ENCODE measurements around the gene ARHGAP12.
A peak's percentile ranks its signal among the peaks of the same experiment; 100 is the strongest.

Gene ARHGAP12, protein sequence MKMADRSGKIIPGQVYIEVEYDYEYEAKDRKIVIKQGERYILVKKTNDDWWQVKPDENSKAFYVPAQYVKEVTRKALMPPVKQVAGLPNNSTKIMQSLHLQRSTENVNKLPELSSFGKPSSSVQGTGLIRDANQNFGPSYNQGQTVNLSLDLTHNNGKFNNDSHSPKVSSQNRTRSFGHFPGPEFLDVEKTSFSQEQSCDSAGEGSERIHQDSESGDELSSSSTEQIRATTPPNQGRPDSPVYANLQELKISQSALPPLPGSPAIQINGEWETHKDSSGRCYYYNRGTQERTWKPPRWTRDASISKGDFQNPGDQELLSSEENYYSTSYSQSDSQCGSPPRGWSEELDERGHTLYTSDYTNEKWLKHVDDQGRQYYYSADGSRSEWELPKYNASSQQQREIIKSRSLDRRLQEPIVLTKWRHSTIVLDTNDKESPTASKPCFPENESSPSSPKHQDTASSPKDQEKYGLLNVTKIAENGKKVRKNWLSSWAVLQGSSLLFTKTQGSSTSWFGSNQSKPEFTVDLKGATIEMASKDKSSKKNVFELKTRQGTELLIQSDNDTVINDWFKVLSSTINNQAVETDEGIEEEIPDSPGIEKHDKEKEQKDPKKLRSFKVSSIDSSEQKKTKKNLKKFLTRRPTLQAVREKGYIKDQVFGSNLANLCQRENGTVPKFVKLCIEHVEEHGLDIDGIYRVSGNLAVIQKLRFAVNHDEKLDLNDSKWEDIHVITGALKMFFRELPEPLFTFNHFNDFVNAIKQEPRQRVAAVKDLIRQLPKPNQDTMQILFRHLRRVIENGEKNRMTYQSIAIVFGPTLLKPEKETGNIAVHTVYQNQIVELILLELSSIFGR

DNA sequence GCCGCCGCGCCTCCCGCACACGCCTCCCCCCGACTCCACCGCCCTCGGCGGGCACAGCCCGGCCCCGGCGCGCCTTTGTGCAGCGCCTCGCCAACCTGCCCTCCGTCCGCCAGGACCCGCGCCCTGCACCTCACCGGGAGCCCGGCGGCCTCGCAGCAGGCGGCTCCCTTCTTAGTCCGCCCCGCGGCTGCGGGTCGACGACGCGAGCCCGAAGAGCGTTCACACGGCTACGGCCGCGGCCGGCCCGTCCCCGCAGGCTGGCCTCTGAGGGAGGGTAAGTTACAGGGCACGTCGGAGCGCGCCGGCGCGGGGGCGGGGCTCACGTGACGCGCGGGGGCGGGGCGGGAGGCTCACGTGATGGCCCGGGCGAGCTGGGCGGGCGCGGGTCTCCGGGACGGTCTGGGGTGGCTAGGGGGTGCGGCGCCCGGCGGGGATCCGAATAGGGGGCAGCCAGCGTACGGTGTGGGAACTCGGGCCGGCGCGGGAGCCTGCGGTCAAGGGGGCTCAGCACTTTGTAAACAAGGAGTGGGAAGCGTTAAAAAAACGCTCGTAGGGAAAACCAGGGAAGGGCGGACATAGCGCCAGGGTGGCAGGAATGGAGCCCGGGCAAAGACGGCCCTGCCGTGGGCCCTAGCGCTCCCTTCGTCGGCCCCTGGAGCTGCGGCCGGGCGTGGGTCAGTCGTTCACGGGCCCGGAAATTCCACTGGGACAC lies at the start of gene ARHGAP12:
ARHGAP12 (minus strand) TSS at position 283 of the 712 bp plus-strand sequence. CDS start 19,976 bp downstream, outside the sequence.
- POLR2A ChIA-PET, result interaction anchor here (1.3 to 1.8 kb wide), 3 partner anchors 12 to 66 kb away, joined by 3 to 11 read pairs (median 4); no protein-coding TSS in a partner anchor
- peaks cover 13% of the 10 kb centered on the region for H3K4me1 ChIP-seq (ENCODE audit: control insufficient read depth, insufficient read depth, low read length)
- CTCF ChIA-PET, result interaction anchor here (0.7 kb wide), 1 partner anchor 274 kb away, joined by 3 read pairs; no protein-coding TSS in a partner anchor
- TF ChIP-seq ZNF280C (tag by site-specific recombination; IDR thresholded peaks at IDR 0.05), result no peak
- TF ChIP-seq ZNF549 (tag by site-specific recombination; IDR thresholded peaks at IDR 0.05), result no peak
- no peak for TF ChIP-seq KLF7 (tag by site-specific recombination; IDR thresholded peaks at IDR 0.05; ENCODE audit: borderline replicate concordance)
- no peak for TF ChIP-seq ZNF621 (tag by site-specific recombination; IDR thresholded peaks at IDR 0.05)
- TF ChIP-seq ZNF660 (tag by site-specific recombination; IDR thresholded peaks at IDR 0.05), result no peak
- TF ChIP-seq, protein P1, sequence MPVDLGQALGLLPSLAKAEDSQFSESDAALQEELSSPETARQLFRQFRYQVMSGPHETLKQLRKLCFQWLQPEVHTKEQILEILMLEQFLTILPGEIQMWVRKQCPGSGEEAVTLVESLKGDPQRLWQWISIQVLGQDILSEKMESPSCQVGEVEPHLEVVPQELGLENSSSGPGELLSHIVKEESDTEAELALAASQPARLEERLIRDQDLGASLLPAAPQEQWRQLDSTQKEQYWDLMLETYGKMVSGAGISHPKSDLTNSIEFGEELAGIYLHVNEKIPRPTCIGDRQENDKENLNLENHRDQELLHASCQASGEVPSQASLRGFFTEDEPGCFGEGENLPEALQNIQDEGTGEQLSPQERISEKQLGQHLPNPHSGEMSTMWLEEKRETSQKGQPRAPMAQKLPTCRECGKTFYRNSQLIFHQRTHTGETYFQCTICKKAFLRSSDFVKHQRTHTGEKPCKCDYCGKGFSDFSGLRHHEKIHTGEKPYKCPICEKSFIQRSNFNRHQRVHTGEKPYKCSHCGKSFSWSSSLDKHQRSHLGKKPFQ (tag by site-specific recombination; IDR thresholded peaks at IDR 0.05), result no peak
- TF ChIP-seq, protein P2, sequence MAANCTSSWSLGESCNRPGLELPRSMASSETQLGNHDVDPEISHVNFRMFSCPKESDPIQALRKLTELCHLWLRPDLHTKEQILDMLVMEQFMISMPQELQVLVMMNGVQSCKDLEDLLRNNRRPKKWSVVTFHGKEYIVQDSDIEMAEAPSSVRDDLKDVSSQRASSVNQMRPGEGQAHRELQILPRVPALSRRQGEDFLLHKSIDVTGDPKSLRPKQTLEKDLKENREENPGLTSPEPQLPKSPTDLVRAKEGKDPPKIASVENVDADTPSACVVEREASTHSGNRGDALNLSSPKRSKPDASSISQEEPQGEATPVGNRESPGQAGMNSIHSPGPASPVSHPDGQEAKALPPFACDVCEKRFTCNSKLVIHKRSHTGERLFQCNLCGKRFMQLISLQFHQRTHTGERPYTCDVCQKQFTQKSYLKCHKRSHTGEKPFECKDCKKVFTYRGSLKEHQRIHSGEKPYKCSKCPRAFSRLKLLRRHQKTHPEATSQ (tag by site-specific recombination; IDR thresholded peaks at IDR 0.05), result no peak
- TF ChIP-seq ZNF768 (tag by site-specific recombination; IDR thresholded peaks at IDR 0.05), result no peak
- peak; percentile 84 for TF ChIP-seq GLIS2 (tag by site-specific recombination; IDR thresholded peaks at IDR 0.05)
- no peak for TF ChIP-seq ZNF2 (tag by site-specific recombination; IDR thresholded peaks at IDR 0.05)
- no peak for TF ChIP-seq ZNF266 (tag by site-specific recombination; IDR thresholded peaks at IDR 0.05; ENCODE audit: low read depth)
- TF ChIP-seq, protein P3, sequence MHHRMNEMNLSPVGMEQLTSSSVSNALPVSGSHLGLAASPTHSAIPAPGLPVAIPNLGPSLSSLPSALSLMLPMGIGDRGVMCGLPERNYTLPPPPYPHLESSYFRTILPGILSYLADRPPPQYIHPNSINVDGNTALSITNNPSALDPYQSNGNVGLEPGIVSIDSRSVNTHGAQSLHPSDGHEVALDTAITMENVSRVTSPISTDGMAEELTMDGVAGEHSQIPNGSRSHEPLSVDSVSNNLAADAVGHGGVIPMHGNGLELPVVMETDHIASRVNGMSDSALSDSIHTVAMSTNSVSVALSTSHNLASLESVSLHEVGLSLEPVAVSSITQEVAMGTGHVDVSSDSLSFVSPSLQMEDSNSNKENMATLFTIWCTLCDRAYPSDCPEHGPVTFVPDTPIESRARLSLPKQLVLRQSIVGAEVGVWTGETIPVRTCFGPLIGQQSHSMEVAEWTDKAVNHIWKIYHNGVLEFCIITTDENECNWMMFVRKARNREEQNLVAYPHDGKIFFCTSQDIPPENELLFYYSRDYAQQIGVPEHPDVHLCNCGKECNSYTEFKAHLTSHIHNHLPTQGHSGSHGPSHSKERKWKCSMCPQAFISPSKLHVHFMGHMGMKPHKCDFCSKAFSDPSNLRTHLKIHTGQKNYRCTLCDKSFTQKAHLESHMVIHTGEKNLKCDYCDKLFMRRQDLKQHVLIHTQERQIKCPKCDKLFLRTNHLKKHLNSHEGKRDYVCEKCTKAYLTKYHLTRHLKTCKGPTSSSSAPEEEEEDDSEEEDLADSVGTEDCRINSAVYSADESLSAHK (tag by site-specific recombination; IDR thresholded peaks at IDR 0.05), result no peak
- TF ChIP-seq SP7 (tag by site-specific recombination; IDR thresholded peaks at IDR 0.05), result no peak
- TF ChIP-seq ZNF548 (tag by site-specific recombination; IDR thresholded peaks at IDR 0.05), result no peak
- no peak for TF ChIP-seq ZNF16 (tag by site-specific recombination; IDR thresholded peaks at IDR 0.05; ENCODE audit: low read depth)
- TF ChIP-seq ZNF777 (tag by site-specific recombination; IDR thresholded peaks at IDR 0.05; ENCODE audit: borderline replicate concordance), result no peak
- no peak for TF ChIP-seq BCL11B (tag by site-specific recombination; IDR thresholded peaks at IDR 0.05; ENCODE audit: low read depth)
- no peak for TF ChIP-seq ZNF776 (tag by site-specific recombination; IDR thresholded peaks at IDR 0.05; ENCODE audit: borderline replicate concordance)
- TF ChIP-seq ZNF76 (tag by site-specific recombination; IDR thresholded peaks at IDR 0.05; ENCODE audit: borderline replicate concordance, low read depth), result no peak
- no peak for TF ChIP-seq BCL11A (tag by site-specific recombination; IDR thresholded peaks at IDR 0.05; ENCODE audit: low read depth)
- no peak for TF ChIP-seq ZNF707 (tag by site-specific recombination; IDR thresholded peaks at IDR 0.05)
- TF ChIP-seq KLF8 (tag by site-specific recombination; IDR thresholded peaks at IDR 0.05), result peak; percentile 68; the same call in 1 of the 2 replicates
- TF ChIP-seq ZNF596 (tag by site-specific recombination; IDR thresholded peaks at IDR 0.05), result no peak
- TF ChIP-seq ZNF626 (tag by site-specific recombination; IDR thresholded peaks at IDR 0.05), result no peak
- TF ChIP-seq ZNF114 (tag by site-specific recombination; IDR thresholded peaks at IDR 0.05), result no peak
- TF ChIP-seq ZNF10 (tag by site-specific recombination; IDR thresholded peaks at IDR 0.05), result no peak
- TF ChIP-seq ZNF324 (tag by site-specific recombination; IDR thresholded peaks at IDR 0.05), result no peak

More for the DNA sequence above, at the start of gene ARHGAP12:
- Histone ChIP-seq H3K9me3 (ENCODE audit: control insufficient read depth, insufficient read depth, low read depth, low read length) (no peaks in the 10 kb centered on the region), H3K36me3 (ENCODE audit: control insufficient read depth in 2 of 2, insufficient read depth in 1 of 2, low read length in 2 of 2) (no peaks in the 10 kb centered on the region), H3K27ac (ENCODE audit: extremely low read depth, low read depth, low read length) (peak within 1 kb of the TSS; percentile 92), H3K4me3 (ENCODE audit: low read depth, low read length) (peak within 1 kb of the TSS; percentile 78)
